Epithelial cell of esophagus (primary cell): ENCODE measurements around the gene SLC25A6.
"Not testable (repeated sequence)": the region's sequence is repeated elsewhere in the genome, so short reads cannot be mapped to it uniquely, and the experiment has no call there.

Experiments used
- DNase-seq: peaks from one replicate; pipeline ENCODE4 v3.0.0; 2010; ENCODE audit warnings: low read depth
- H3K4me3 ChIP-seq: 2 replicates; pipeline ENCODE4 v1.5.1; 2011; ENCODE audit warnings: mild to moderate bottlenecking, low read length, control low read depth
- TF ChIP-seq, protein P1 (sequence below): IDR thresholded peaks from 2 replicates; pipeline ENCODE4 v1.5.1; 2011; ENCODE audit warnings: low read depth, mild to moderate bottlenecking, low read length, control low read depth, inconsistent platforms; ENCODE audit not compliant: insufficient read depth; ENCODE audit errors: missing control alignments

Gene SLC25A6

DNA sequence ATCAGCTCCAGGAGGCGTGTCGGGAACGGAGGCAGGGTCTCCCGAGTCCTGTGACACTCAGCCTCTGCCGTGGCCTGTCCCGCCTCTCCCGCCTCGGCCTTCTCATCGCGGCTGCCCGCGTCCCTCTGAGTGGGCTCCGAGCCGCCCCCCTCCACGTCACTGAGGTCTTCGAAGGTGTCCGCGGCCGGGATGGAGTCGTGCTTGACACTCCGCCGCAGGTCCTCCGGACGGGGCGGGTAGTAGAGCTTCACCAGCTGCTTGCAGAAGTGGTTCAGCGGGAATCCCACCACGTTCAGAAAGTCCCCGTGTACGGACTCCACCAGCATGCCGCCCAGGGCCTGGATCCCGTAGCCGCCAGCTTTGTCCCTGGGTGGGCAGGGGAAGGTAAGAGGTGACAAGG lies 35.8 kb upstream of the SLC25A6 start:
- TF ChIP-seq, protein P1, sequence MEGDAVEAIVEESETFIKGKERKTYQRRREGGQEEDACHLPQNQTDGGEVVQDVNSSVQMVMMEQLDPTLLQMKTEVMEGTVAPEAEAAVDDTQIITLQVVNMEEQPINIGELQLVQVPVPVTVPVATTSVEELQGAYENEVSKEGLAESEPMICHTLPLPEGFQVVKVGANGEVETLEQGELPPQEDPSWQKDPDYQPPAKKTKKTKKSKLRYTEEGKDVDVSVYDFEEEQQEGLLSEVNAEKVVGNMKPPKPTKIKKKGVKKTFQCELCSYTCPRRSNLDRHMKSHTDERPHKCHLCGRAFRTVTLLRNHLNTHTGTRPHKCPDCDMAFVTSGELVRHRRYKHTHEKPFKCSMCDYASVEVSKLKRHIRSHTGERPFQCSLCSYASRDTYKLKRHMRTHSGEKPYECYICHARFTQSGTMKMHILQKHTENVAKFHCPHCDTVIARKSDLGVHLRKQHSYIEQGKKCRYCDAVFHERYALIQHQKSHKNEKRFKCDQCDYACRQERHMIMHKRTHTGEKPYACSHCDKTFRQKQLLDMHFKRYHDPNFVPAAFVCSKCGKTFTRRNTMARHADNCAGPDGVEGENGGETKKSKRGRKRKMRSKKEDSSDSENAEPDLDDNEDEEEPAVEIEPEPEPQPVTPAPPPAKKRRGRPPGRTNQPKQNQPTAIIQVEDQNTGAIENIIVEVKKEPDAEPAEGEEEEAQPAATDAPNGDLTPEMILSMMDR, result no peak
- DNase-seq, result no peak
- H3K4me3 ChIP-seq, result no peak overlapping the region

DNA sequence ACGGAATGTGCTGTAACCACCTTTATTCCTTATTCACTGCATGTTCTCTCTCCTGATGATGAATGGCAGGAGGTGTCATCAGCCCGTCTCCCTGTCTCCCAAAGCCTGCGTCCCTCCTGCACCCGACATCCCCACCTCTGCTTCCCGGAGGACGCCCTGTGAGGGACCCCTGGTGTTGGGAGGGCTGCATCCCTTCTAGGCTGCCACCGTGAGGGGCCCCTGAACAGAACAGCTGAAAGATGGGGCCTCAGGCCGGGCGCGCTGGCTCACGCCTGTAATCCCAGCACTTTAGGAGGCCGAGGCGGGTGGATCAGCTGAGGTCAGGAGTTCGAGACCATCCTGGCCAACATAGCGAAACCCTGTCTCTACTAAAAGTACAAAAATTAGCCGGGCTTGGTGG lies 34.4 kb upstream of the SLC25A6 start:
- H3K4me3 ChIP-seq, DNase-seq: not testable (repeated sequence)

DNA sequence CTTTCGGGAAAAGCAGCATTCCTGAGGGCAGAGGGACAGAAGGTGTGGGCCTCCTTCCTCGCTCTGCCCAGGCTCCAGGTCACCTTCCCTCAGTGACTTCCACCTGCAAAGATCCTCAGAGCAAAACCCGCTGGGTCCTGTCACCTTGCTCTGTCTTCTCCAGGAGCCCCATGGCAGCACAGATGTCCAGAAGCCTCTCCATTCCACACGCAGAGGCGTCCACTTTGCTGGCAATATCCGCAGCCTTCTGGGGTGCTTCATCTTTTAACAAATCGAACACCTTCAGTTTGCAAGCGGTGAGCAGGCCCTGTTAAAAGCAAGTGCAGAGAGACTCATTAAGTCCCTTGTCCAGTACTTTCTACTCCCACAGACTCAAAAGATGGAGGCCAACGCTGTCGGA lies 33.5 kb upstream of the SLC25A6 start:
- no peak overlapping the region for H3K4me3 ChIP-seq
- DNase-seq, result no peak
- TF ChIP-seq, protein P1, result no peak

DNA sequence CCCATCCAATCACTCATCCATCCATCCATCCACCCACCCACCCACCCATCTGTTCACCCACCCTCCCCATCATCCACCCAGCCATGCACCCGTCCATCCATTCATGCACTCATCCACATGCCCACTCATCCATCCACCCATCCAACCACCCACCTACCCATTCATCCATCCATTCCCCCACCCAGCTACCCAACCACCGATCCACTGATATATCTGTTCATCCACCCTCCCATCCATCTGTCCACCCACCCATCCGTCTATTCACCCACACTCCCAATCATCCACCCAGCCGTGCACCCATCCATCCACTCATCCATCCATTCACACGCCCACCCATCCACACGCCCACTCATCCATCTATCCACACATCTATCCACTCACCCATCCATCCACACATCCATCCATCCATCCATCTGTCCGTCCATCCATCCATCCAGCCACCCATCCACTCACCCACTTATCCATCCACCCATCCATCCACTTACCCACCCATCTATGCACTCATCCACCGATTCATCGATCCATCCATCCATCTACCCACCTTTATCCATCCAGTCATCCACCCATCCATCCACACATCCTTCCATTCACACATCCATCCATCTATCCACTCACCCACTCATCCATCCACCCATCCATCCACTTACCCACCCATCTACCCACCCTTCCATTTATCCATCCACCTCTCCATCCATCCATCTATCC lies 32.4 kb upstream of the SLC25A6 start:
- DNase-seq, result no peak
- H3K4me3 ChIP-seq, result no peak overlapping the region
- TF ChIP-seq, protein P1, result no peak

DNA sequence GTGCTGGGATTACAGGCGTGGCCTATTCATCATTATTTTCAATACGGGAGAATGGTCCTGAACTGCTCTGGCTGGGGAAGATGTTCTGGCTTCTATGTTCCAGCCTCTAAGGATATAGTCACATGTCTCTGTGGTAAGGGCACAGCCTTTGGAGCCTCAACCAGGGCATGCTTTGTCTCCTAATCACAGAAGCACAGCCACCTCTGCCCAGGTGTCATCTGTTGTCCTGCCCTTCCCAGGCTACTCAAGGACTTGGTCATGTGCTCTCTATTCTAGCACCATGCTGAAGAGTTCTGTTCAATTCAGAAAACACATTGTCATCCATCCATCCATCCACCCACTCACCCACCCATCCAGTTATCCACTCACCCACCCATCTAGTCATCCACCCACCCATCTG lies 31.3 kb upstream of the SLC25A6 start:
- H3K4me3 ChIP-seq, result no peak overlapping the region
- TF ChIP-seq, protein P1, result no peak
- DNase-seq, result no peak

DNA sequence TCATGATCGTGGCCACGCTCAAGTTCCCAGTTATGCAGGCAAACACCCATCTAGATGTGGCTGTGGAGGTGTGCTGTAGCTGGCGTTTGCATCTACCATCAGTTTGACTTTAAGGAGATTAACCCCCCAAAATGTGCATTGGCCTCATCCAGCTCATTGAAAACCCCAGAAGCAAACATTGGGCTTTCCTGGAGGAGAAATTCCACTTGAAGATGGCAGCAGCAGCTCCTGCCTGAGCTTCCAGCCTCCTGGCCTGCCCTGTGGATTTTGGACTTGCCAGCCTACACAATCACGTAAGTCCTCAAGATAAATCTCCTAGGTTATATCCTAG lies 30.2 kb upstream of the SLC25A6 start:
- TF ChIP-seq, protein P1, result no peak
- DNase-seq, result no peak
- H3K4me3 ChIP-seq, result no peak overlapping the region

DNA sequence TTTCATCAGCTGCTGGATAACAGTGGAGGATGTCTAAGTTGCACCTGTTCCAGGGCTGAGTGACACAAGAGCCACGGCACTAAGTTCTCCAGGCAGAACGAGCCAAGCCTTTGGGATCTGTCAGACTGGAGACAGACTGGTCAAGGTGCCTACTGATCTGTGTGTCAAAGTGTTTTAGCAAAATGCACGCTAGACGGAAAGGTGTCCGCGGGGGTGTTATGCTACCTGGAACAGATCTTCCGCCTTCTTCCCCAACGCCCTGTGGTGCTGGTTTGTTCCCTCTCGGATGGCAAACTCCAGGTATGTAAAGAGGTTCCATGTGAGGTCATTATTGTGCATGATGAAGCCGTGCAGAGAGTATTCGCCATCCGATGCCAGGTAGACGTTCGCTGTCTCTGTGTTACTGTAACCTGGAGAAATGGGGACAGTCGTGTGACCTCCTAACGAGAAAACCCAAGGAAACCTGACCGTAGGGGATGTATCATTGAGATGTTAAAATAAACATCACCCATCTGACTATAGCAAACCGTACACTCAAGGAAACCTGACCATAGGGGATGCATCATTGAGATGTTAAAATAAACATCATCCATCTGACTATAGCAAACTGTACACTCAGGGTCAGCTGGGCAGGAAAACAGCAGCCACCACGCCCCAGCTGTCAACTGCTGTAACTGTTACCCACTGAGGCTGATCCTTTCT lies 29.7 kb upstream of the SLC25A6 start:
- no peak overlapping the region for H3K4me3 ChIP-seq
- TF ChIP-seq, protein P1, result no peak
- DNase-seq, result no peak
